Measurements from ENCODE around the gene TRAF7.

Gene TRAF7

DNA sequence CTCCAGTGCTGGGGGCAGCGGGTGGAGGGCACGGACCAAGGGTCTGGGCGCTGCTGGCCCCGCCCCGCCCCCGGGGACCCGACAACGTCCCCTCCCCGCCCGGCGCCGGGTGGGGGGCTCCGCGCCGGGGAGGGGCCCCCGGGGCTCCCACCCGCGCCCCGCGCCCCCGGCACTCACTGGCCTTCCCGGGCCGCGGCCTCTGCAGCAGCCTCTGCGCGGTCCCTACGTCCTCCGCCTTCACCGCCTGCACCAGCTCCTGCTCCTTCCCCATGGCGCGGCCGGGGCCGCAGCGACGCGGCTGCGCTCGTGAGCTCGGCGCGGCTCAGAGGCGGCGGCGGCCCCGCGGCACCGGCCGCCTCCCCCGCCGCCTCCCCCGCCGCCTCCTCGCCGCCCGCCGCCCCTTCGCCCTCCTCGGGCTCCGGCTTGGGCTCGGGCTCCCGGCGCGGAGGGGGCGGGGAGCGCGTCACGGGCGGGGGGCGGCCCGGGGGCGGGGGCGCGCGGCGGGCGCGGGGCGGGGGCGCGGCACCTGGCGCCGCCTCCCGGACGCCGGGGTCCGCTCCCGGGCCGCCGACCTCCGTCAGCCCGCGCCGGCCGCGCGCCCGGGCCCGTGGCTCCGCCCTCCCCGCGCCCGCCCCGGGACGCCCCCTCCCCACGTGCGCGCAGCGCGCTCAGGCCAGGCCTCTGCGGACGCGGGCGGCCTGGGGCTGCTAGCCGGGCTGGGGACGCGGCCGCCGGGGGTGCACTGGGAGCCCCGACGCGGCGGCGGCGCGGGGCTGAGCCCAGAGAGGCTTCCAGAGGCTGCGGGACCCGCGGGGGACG lies 40.8 kb downstream of the TRAF7 start, which contains the start of gene CASKIN1:
CASKIN1 (minus strand) TSS at position 444 of the 819 bp plus-strand sequence; CDS start at position 271, 173 bp downstream.
- Histone ChIP-seq H4K12ac (ENCODE audit: low read depth, low read length) (no peak within 1 kb of the TSS), H3K4me3 (ENCODE audit: low read depth, low read length) (peak within 1 kb of the TSS; percentile 67), H2BK120ac (ENCODE audit: insufficient read depth, low read length, poor library complexity) (no peak within 1 kb of the TSS), H4K91ac (ENCODE audit: low read depth, low read length) (no peak within 1 kb of the TSS), H3K36me3 (ENCODE audit: control insufficient read depth in 1 of 2, insufficient read depth in 2 of 2, low read length in 2 of 2) (no peaks in the 10 kb centered on the region), H3K4me1 (ENCODE audit: control insufficient read depth in 1 of 2, insufficient read depth in 2 of 2, low read length in 2 of 2) (no peaks in the 10 kb centered on the region), H4K8ac (ENCODE audit: low read depth, low read length) (no peak within 1 kb of the TSS), H3K9ac (ENCODE audit: low read length) (no peak within 1 kb of the TSS), H3K79me2 (ENCODE audit: control insufficient read depth, insufficient read depth, low read length, poor library complexity) (no peaks in the 10 kb centered on the region), H3K4me2 (ENCODE audit: low read length) (peak within 1 kb of the TSS; percentile 79), H3K4ac (ENCODE audit: low read depth, low read length) (no peak within 1 kb of the TSS), H3K14ac (ENCODE audit: low read length) (no peak within 1 kb of the TSS), H2BK5ac (ENCODE audit: low read depth, low read length, poor library complexity) (no peak within 1 kb of the TSS), H3K9me3 (ENCODE audit: insufficient read depth, low read depth, low read length) (peaks cover 5% of the 10 kb centered on the region), H2AFZ (ENCODE audit: insufficient read depth, low read length, poor library complexity) (peak within 1 kb of the TSS; percentile 27), H3K27me3 (ENCODE audit: insufficient read depth, low read length) (peaks cover 30% of the 10 kb centered on the region), H2BK12ac (ENCODE audit: low read length) (no peak within 1 kb of the TSS), H3K23ac (ENCODE audit: low read length) (no peak within 1 kb of the TSS), H2AK5ac (ENCODE audit: low read length) (no peak within 1 kb of the TSS), H3K27ac (ENCODE audit: low read depth, low read length) (no peak within 1 kb of the TSS), H3K18ac (ENCODE audit: low read length) (no peak within 1 kb of the TSS), H3K79me1 (ENCODE audit: low read length) (no peaks in the 10 kb centered on the region)
- DNase-seq = peak in 1 of 2 donors; percentile 44
- WGBS (ENCODE audit: extremely low coverage, insufficient coverage, insufficient read length) = no CpG with 5 or more reads among the region's 129 CpGs

DNA sequence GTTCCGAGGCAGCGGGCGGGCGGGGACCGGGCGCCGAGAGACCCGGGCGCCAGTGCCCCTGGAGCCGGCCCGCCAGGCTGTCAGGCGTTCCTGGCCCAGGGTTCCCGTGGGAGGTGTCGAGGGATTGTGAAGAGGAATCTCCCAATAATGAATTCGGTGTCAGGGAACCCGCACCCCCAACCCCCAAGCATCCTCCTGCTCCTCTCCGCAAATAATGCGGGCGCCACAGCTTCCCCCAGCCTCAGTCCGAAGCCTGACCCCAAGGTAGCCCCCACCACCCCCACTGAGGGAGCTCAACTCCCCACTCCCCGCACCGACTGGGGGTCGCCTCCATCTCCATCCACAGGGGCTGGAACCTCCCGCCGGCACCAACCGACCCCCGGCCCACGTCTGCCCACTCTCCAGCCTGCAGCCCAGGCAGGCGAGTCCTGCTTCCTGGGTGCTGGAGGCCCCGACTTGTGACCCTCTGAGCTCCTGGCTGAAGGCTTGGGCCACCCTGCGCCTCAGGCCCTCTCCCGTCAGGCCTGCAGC lies 41.5 kb downstream of the TRAF7 start:
- WGBS (ENCODE audit: extremely low coverage, insufficient coverage, insufficient read length) = no CpG with 5 or more reads among the region's 32 CpGs
- H2BK120ac ChIP-seq (ENCODE audit: insufficient read depth, low read length, poor library complexity) = no peak overlapping the region
- H3K36me3 ChIP-seq (ENCODE audit: control insufficient read depth in 1 of 2, insufficient read depth in 2 of 2, low read length in 2 of 2) = no peaks in the 10 kb centered on the region
- H3K14ac ChIP-seq (ENCODE audit: low read length) = no peak overlapping the region
- no peak overlapping the region for H4K8ac ChIP-seq (ENCODE audit: low read depth, low read length)
- H3K4ac ChIP-seq (ENCODE audit: low read depth, low read length) = no peak overlapping the region
- H3K18ac ChIP-seq (ENCODE audit: low read length) = no peak overlapping the region
- no peaks in the 10 kb centered on the region for H3K79me1 ChIP-seq (ENCODE audit: low read length)
- H4K12ac ChIP-seq (ENCODE audit: low read depth, low read length) = no peak overlapping the region
- no peak overlapping the region for H3K23ac ChIP-seq (ENCODE audit: low read length)
- no peak for DNase-seq
- no peaks in the 10 kb centered on the region for H3K4me1 ChIP-seq (ENCODE audit: control insufficient read depth in 1 of 2, insufficient read depth in 2 of 2, low read length in 2 of 2)
- no peak overlapping the region for H4K91ac ChIP-seq (ENCODE audit: low read depth, low read length)
- no peak overlapping the region for H3K4me3 ChIP-seq (ENCODE audit: low read depth, low read length)
- H2BK5ac ChIP-seq (ENCODE audit: low read depth, low read length, poor library complexity) = no peak overlapping the region
- no peaks in the 10 kb centered on the region for H3K79me2 ChIP-seq (ENCODE audit: control insufficient read depth, insufficient read depth, low read length, poor library complexity)
- no peak overlapping the region for H3K27ac ChIP-seq (ENCODE audit: low read depth, low read length)
- H3K4me2 ChIP-seq (ENCODE audit: low read length) = peak overlapping the region; percentile 67
- H2AK5ac ChIP-seq (ENCODE audit: low read length) = no peak overlapping the region
- H3K9me3 ChIP-seq (ENCODE audit: insufficient read depth, low read depth, low read length) = peaks cover 3% of the 10 kb centered on the region
- no peak overlapping the region for H2BK12ac ChIP-seq (ENCODE audit: low read length)
- H2AFZ ChIP-seq (ENCODE audit: insufficient read depth, low read length, poor library complexity) = peak overlapping the region; percentile 27
- peaks cover 30% of the 10 kb centered on the region for H3K27me3 ChIP-seq (ENCODE audit: insufficient read depth, low read length)
- H3K9ac ChIP-seq (ENCODE audit: low read length) = no peak overlapping the region

DNA sequence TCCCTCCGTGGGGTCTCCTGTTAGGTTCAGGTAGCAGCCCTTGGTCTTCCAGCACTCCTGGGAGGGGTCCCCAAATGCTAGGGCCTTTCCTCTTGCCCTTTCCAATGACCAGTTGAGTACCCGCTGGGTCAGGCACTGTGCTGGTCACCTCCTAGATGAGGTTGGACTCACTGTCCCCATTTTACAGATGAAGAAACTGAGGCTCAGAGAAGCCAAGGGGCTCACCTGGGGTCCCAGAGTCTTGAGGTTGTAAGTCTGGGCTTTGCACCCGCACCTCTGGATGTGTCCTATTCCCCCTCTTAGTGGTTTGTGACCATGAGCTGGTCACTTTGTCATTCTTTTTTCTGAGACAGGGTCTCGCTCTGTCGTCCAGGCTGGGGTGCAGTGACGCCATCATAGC lies 42.2 kb downstream of the TRAF7 start:
- no peak overlapping the region for H3K14ac ChIP-seq (ENCODE audit: low read length)
- no peak overlapping the region for H3K27ac ChIP-seq (ENCODE audit: low read depth, low read length)
- no peak overlapping the region for H3K23ac ChIP-seq (ENCODE audit: low read length)
- no peak overlapping the region for H4K12ac ChIP-seq (ENCODE audit: low read depth, low read length)
- DNase-seq = no peak
- no peaks in the 10 kb centered on the region for H3K36me3 ChIP-seq (ENCODE audit: control insufficient read depth in 1 of 2, insufficient read depth in 2 of 2, low read length in 2 of 2)
- no peak overlapping the region for H3K4me3 ChIP-seq (ENCODE audit: low read depth, low read length)
- peaks cover 30% of the 10 kb centered on the region for H3K27me3 ChIP-seq (ENCODE audit: insufficient read depth, low read length)
- H3K79me2 ChIP-seq (ENCODE audit: control insufficient read depth, insufficient read depth, low read length, poor library complexity) = no peaks in the 10 kb centered on the region
- no peak overlapping the region for H3K9ac ChIP-seq (ENCODE audit: low read length)
- no peaks in the 10 kb centered on the region for H3K4me1 ChIP-seq (ENCODE audit: control insufficient read depth in 1 of 2, insufficient read depth in 2 of 2, low read length in 2 of 2)
- no peak overlapping the region for H2BK120ac ChIP-seq (ENCODE audit: insufficient read depth, low read length, poor library complexity)
- no CpG with 5 or more reads among the region's 6 CpGs for WGBS (ENCODE audit: extremely low coverage, insufficient coverage, insufficient read length)
- no peak overlapping the region for H2BK12ac ChIP-seq (ENCODE audit: low read length)
- no peak overlapping the region for H4K91ac ChIP-seq (ENCODE audit: low read depth, low read length)
- H4K8ac ChIP-seq (ENCODE audit: low read depth, low read length) = no peak overlapping the region
- no peak overlapping the region for H3K18ac ChIP-seq (ENCODE audit: low read length)
- H3K79me1 ChIP-seq (ENCODE audit: low read length) = no peaks in the 10 kb centered on the region
- H3K9me3 ChIP-seq (ENCODE audit: insufficient read depth, low read depth, low read length) = peaks cover 3% of the 10 kb centered on the region
- H2AFZ ChIP-seq (ENCODE audit: insufficient read depth, low read length, poor library complexity) = no peak overlapping the region
- H2BK5ac ChIP-seq (ENCODE audit: low read depth, low read length, poor library complexity) = no peak overlapping the region
- no peak overlapping the region for H2AK5ac ChIP-seq (ENCODE audit: low read length)
- H3K4ac ChIP-seq (ENCODE audit: low read depth, low read length) = no peak overlapping the region
- no peak overlapping the region for H3K4me2 ChIP-seq (ENCODE audit: low read length)

DNA sequence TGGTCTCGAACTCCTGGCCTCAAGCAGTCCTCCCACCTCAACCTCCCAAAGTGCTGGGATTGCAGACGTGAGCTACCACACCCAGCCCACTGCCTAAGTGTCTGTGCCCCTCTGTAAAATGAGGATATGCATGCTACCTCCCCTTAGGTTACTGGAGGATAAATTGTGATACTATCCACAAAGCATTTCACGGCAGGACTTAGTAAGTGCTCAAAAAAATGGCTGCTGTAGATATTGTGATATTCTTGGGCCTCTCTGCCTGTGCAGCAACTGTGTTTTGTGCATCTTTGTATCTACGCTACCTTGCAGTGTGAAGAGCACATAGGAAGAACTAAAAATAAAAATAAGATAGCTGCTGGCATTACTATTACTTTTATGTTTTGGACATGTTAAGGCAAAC lies 42.7 kb downstream of the TRAF7 start:
- Histone ChIP-seq H3K18ac (ENCODE audit: low read length) (no peak overlapping the region), H3K36me3 (ENCODE audit: control insufficient read depth in 1 of 2, insufficient read depth in 2 of 2, low read length in 2 of 2) (no peaks in the 10 kb centered on the region), H2BK120ac (ENCODE audit: insufficient read depth, low read length, poor library complexity) (no peak overlapping the region), H4K12ac (ENCODE audit: low read depth, low read length) (no peak overlapping the region), H3K79me1 (ENCODE audit: low read length) (no peaks in the 10 kb centered on the region), H3K4me3 (ENCODE audit: low read depth, low read length) (no peak overlapping the region), H3K4me1 (ENCODE audit: control insufficient read depth in 1 of 2, insufficient read depth in 2 of 2, low read length in 2 of 2) (no peaks in the 10 kb centered on the region), H4K8ac (ENCODE audit: low read depth, low read length) (no peak overlapping the region), H4K91ac (ENCODE audit: low read depth, low read length) (no peak overlapping the region), H3K79me2 (ENCODE audit: control insufficient read depth, insufficient read depth, low read length, poor library complexity) (no peaks in the 10 kb centered on the region), H3K27me3 (ENCODE audit: insufficient read depth, low read length) (peaks cover 30% of the 10 kb centered on the region), H2BK5ac (ENCODE audit: low read depth, low read length, poor library complexity) (no peak overlapping the region), H3K9me3 (ENCODE audit: insufficient read depth, low read depth, low read length) (peaks cover 3% of the 10 kb centered on the region), H2AFZ (ENCODE audit: insufficient read depth, low read length, poor library complexity) (no peak overlapping the region), H3K4me2 (ENCODE audit: low read length) (no peak overlapping the region), H3K23ac (ENCODE audit: low read length) (no peak overlapping the region), H2BK12ac (ENCODE audit: low read length) (no peak overlapping the region), H3K4ac (ENCODE audit: low read depth, low read length) (no peak overlapping the region), H3K27ac (ENCODE audit: low read depth, low read length) (no peak overlapping the region), H3K14ac (ENCODE audit: low read length) (no peak overlapping the region), H2AK5ac (ENCODE audit: low read length) (no peak overlapping the region), H3K9ac (ENCODE audit: low read length) (no peak overlapping the region)
- no CpG with 5 or more reads among the region's 4 CpGs for WGBS (ENCODE audit: extremely low coverage, insufficient coverage, insufficient read length)
- DNase-seq = no peak
